HG02642 (cell line): Measurements from ENCODE around the gene GPR61.

Experiments used
- ATAC-seq: cut with Tn5 transposase; IDR thresholded peaks from one replicate; pipeline ENCODE4 v1.9.1; 2021; ENCODE audit warnings: mild to moderate bottlenecking; ENCODE audit not compliant: unreplicated experiment, poor library complexity

The GPR61 gene

GRCh38 chr1:109539676-109540075 lies at the start of gene GPR61:
Gene GPR61 (plus strand): TSS chr1:109539872. CDS start chr1:109543023, 3,151 bp downstream.
- ATAC-seq: no peak

GRCh38 chr1:109490029-109490933 lies 49.4 kb upstream of the GPR61 start:
- ATAC-seq: no peak

- ATAC-seq: no peak
Observed at GRCh38 chr1:109490934-109491302, 48.8 kb upstream of the GPR61 start.

- ATAC-seq: no peak
Observed at GRCh38 chr1:109491372-109491771, 48.3 kb upstream of the GPR61 start.

GRCh38 chr1:109492779-109493178 lies 46.9 kb upstream of the GPR61 start:
- ATAC-seq: no peak

GRCh38 chr1:109493227-109493626 lies 46.4 kb upstream of the GPR61 start:
- no peak for ATAC-seq

GRCh38 chr1:109493805-109494539 lies 45.7 kb upstream of the GPR61 start, which contains the start of gene CYB561D1:
Gene CYB561D1 (plus strand): TSS chr1:109494094. CDS start chr1:109494140, 46 bp downstream.
- ATAC-seq: peak; percentile 89

GRCh38 chr1:109495738-109496137 lies 43.9 kb upstream of the GPR61 start:
- ATAC-seq: no peak

GRCh38 chr1:109497449-109498160 lies 42.1 kb upstream of the GPR61 start:
- no peak for ATAC-seq

- ATAC-seq: no peak
Observed at GRCh38 chr1:109498161-109498801, 41.4 kb upstream of the GPR61 start.

- no peak for ATAC-seq
Observed at GRCh38 chr1:109499081-109499480, 40.6 kb upstream of the GPR61 start.

GRCh38 chr1:109499661-109500536 lies 39.8 kb upstream of the GPR61 start:
- ATAC-seq: no peak

GRCh38 chr1:109500941-109501381 lies 38.7 kb upstream of the GPR61 start:
- no peak for ATAC-seq

GRCh38 chr1:109501644-109502363 lies 37.9 kb upstream of the GPR61 start:
- no peak for ATAC-seq

- no peak for ATAC-seq
Observed at GRCh38 chr1:109502364-109502851, 37.3 kb upstream of the GPR61 start.

- no peak for ATAC-seq
Observed at GRCh38 chr1:109503935-109504334, 35.7 kb upstream of the GPR61 start.

GRCh38 chr1:109504974-109505373 lies 34.7 kb upstream of the GPR61 start:
- ATAC-seq: no peak
